Mesodermal cell (in vitro differentiated cells): ENCODE measurements around the gene ANXA2R.

Source experiments
- H3K27ac ChIP-seq: 2 replicates; pipeline ENCODE4 v1.7.0; 2013; ENCODE audit warnings: mild to moderate bottlenecking, low read depth, low read length, moderate library complexity; ENCODE audit not compliant: severe bottlenecking
- H3K36me3 ChIP-seq: 2 replicates; pipeline ENCODE4 v1.7.1; 2013; ENCODE audit warnings: mild to moderate bottlenecking, low read length, moderate library complexity; ENCODE audit not compliant: control insufficient read depth, insufficient read depth
- H3K4me1 ChIP-seq: one replicate; pipeline ENCODE4 v1.7.1; 2013; ENCODE audit warnings: mild to moderate bottlenecking, low read length; ENCODE audit not compliant: insufficient read depth, control insufficient read depth, poor library complexity, severe bottlenecking
- H3K4me3 ChIP-seq: 2 replicates; pipeline ENCODE4 v1.7.0; 2013; ENCODE audit warnings: low read length, control low read depth, mild to moderate bottlenecking; ENCODE audit not compliant: insufficient read depth, poor library complexity, severe bottlenecking; ENCODE audit errors: extremely low read depth
- H3K9me3 ChIP-seq: 2 replicates; pipeline ENCODE4 v1.7.1; 2013; ENCODE audit warnings: mild to moderate bottlenecking, low read length, moderate library complexity; ENCODE audit not compliant: control insufficient read depth
- WGBS, 2 experiments: methylation state at CpG; one replicate each; pipeline ENCODE4 v1.1.5; 2013; ENCODE audit warnings: missing lambda C conversion rate in 2 of 2; ENCODE audit not compliant: insufficient coverage in 2 of 2; 5-methylcytosine and 5-hydroxymethylcytosine counted together

Gene ANXA2R

GRCh38 chr5:43014522-43014921 lies 25.6 kb downstream of the ANXA2R start:
- H3K4me1 ChIP-seq: peaks cover 8% of the 10 kb centered on the region
- H3K27ac ChIP-seq: no peak overlapping the region
- no peak overlapping the region for H3K4me3 ChIP-seq
- H3K9me3 ChIP-seq: no peaks in the 10 kb centered on the region
- peaks cover 3% of the 10 kb centered on the region for H3K36me3 ChIP-seq

- WGBS, 2 experiments: 86 to 100% methylated on average over 2 of the region's 3 CpGs
- Histone ChIP-seq H3K36me3 (peaks cover 3% of the 10 kb centered on the region), H3K4me1 (no peaks in the 10 kb centered on the region), H3K27ac (no peak overlapping the region), H3K9me3 (peaks cover 11% of the 10 kb centered on the region), H3K4me3 (no peak overlapping the region)
These were observed 29.2 kb downstream of the ANXA2R start for GRCh38 chr5:43010935-43011315.

GRCh38 chr5:43008363-43009153 lies 31.6 kb downstream of the ANXA2R start:
- H3K4me1 ChIP-seq: no peaks in the 10 kb centered on the region
- peaks cover 3% of the 10 kb centered on the region for H3K36me3 ChIP-seq
- H3K4me3 ChIP-seq: peak overlapping the region; percentile 33
- 53 to 60% methylated on average over 27 to 28 of the region's 35 CpGs for WGBS, 2 experiments
- peaks cover 11% of the 10 kb centered on the region for H3K9me3 ChIP-seq
- peak overlapping the region; percentile 71 for H3K27ac ChIP-seq

GRCh38 chr5:43007911-43008362 lies 32.2 kb downstream of the ANXA2R start:
- no peaks in the 10 kb centered on the region for H3K4me1 ChIP-seq
- H3K36me3 ChIP-seq: peaks cover 3% of the 10 kb centered on the region
- 54 to 67% methylated on average over 23 to 24 of the region's 25 CpGs for WGBS, 2 experiments
- peak overlapping the region; percentile 33 for H3K4me3 ChIP-seq
- H3K27ac ChIP-seq: peak overlapping the region; percentile 71
- peaks cover 11% of the 10 kb centered on the region for H3K9me3 ChIP-seq

GRCh38 chr5:43007246-43007910 lies 32.7 kb downstream of the ANXA2R start:
- H3K4me1 ChIP-seq: no peaks in the 10 kb centered on the region
- H3K9me3 ChIP-seq: peaks cover 11% of the 10 kb centered on the region
- WGBS, 2 experiments: 68 to 71% methylated on average over 16 to 20 of the region's 27 CpGs
- peak overlapping the region; percentile 71 for H3K27ac ChIP-seq
- peaks cover 3% of the 10 kb centered on the region for H3K36me3 ChIP-seq
- H3K4me3 ChIP-seq: peak overlapping the region; percentile 33

GRCh38 chr5:43006424-43007202 lies 33.5 kb downstream of the ANXA2R start:
- WGBS, 2 experiments: 92 to 99% methylated on average over 15 to 17 of the region's 19 CpGs
- H3K4me3 ChIP-seq: no peak overlapping the region
- H3K27ac ChIP-seq: no peak overlapping the region
- no peaks in the 10 kb centered on the region for H3K4me1 ChIP-seq
- H3K36me3 ChIP-seq: peaks cover 3% of the 10 kb centered on the region
- H3K9me3 ChIP-seq: peaks cover 11% of the 10 kb centered on the region

- H3K36me3 ChIP-seq: no peaks in the 10 kb centered on the region
- 83 to 100% methylated on average over 3 of the region's 4 CpGs for WGBS, 2 experiments
- no peak overlapping the region for H3K27ac ChIP-seq
- peaks cover 6% of the 10 kb centered on the region for H3K4me1 ChIP-seq
- peaks cover 11% of the 10 kb centered on the region for H3K9me3 ChIP-seq
- H3K4me3 ChIP-seq: no peak overlapping the region
These were observed 35.1 kb downstream of the ANXA2R start for GRCh38 chr5:43005031-43005430.

- Histone ChIP-seq H3K4me1 (peaks cover 6% of the 10 kb centered on the region), H3K36me3 (no peaks in the 10 kb centered on the region), H3K9me3 (no peaks in the 10 kb centered on the region), H3K4me3 (no peak overlapping the region), H3K27ac (no peak overlapping the region)
These were observed 38.4 kb downstream of the ANXA2R start for GRCh38 chr5:43001748-43002147.

- 17 to 32% methylated on average over 2 to 3 of the region's 6 CpGs for WGBS, 2 experiments
- H3K36me3 ChIP-seq: no peaks in the 10 kb centered on the region
- H3K9me3 ChIP-seq: no peaks in the 10 kb centered on the region
- no peak overlapping the region for H3K27ac ChIP-seq
- no peak overlapping the region for H3K4me3 ChIP-seq
- peaks cover 6% of the 10 kb centered on the region for H3K4me1 ChIP-seq
These were observed 39.2 kb downstream of the ANXA2R start for GRCh38 chr5:43000914-43001313.

- H3K36me3 ChIP-seq: no peaks in the 10 kb centered on the region
- H3K9me3 ChIP-seq: no peaks in the 10 kb centered on the region
- H3K4me1 ChIP-seq: peaks cover 6% of the 10 kb centered on the region
- H3K27ac ChIP-seq: no peak overlapping the region
- 5 to 6% methylated on average over 35 to 37 of the region's 40 CpGs for WGBS, 2 experiments
- peak overlapping the region; percentile 27 for H3K4me3 ChIP-seq
These were observed 39.8 kb downstream of the ANXA2R start for GRCh38 chr5:43000111-43000840.
